ENCODE data around the gene GCSH. TPM values are rescaled to one million over a fixed set of nuclear protein-coding genes. Genes with fewer than 3 reads are reported as not detected.
"Not testable (repeated sequence)": the region's sequence is repeated elsewhere in the genome, so short reads cannot be mapped to it uniquely, and the experiment has no call there.

Gene GCSH
- total and polyA plus RNA-seq, 8 donors = 7.4 to 18.7 (median 12.0) TPM

DNA sequence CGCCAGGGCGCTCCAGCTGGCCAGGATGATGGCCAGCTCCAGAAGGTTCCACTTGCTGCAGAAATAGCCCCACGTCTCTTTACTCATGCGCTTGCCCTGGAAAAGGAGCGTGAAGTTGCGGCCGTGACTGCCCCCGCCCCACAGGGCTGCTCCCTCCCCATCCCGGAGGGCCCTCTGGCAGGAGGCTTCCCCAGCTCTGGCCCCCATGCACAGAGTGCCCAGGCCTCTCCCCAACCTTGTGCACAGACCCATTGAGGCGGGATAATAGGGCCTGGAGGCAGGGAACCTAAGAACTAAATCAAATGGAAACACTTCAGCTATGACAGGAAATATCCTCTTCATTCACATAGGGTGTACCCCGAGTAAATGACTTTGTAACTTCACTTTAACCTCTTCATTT is 21.2 kb upstream of the GCSH start:
- Histone ChIP-seq H3K4me3 (no peak overlapping the region), H3K9me3 (no peaks in the 10 kb centered on the region), H3K36me3 (no peaks in the 10 kb centered on the region), H3K4me1 (no peaks in the 10 kb centered on the region), H3K27ac (no peak overlapping the region), H3K27me3 (no peaks in the 10 kb centered on the region)
- TF ChIP-seq, protein P1, sequence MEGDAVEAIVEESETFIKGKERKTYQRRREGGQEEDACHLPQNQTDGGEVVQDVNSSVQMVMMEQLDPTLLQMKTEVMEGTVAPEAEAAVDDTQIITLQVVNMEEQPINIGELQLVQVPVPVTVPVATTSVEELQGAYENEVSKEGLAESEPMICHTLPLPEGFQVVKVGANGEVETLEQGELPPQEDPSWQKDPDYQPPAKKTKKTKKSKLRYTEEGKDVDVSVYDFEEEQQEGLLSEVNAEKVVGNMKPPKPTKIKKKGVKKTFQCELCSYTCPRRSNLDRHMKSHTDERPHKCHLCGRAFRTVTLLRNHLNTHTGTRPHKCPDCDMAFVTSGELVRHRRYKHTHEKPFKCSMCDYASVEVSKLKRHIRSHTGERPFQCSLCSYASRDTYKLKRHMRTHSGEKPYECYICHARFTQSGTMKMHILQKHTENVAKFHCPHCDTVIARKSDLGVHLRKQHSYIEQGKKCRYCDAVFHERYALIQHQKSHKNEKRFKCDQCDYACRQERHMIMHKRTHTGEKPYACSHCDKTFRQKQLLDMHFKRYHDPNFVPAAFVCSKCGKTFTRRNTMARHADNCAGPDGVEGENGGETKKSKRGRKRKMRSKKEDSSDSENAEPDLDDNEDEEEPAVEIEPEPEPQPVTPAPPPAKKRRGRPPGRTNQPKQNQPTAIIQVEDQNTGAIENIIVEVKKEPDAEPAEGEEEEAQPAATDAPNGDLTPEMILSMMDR (IDR thresholded peaks at IDR 0.05) = no peak
- ATAC-seq = no peak
- no peak for FAIRE-seq
- intact Hi-C loops (cut with DNase I) = no loop called here
- WGBS, 2 donors = 60 to 66% methylated on average over 11 of the region's 11 CpGs
- no peak for DNase-seq

DNA sequence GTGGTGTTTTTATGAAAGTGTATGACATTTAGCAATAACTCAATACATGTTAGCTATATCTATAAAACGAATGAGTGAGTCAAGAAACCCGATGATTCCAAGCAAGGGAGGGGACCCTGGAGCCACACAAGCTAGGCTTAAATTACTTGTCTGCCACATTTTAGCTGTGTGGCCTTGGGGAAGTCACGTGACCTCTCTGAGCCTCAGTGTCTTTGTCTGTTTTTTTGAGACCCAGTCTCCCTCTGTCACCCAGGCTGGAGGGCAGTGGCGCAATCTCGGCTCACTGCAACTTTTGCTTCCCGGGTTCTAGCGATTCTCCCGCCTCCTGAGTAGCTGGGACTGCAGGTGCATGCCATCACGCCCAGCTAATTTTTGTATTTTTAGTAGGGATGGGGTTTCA is 20.1 kb upstream of the GCSH start:
- Histone ChIP-seq H3K27me3 (no peaks in the 10 kb centered on the region), H3K27ac (no peak overlapping the region), H3K9me3 (no peaks in the 10 kb centered on the region), H3K4me1 (no peaks in the 10 kb centered on the region), H3K4me3 (no peak overlapping the region), H3K36me3 (no peaks in the 10 kb centered on the region)
- TF ChIP-seq, protein P1 (IDR thresholded peaks at IDR 0.05) = no peak
- DNase-seq (no peak), FAIRE-seq (no peak), ATAC-seq (no peak)
- intact Hi-C loops (cut with DNase I) = no loop called here
- 68 to 70% methylated on average over 9 of the region's 9 CpGs for WGBS, 2 donors

DNA sequence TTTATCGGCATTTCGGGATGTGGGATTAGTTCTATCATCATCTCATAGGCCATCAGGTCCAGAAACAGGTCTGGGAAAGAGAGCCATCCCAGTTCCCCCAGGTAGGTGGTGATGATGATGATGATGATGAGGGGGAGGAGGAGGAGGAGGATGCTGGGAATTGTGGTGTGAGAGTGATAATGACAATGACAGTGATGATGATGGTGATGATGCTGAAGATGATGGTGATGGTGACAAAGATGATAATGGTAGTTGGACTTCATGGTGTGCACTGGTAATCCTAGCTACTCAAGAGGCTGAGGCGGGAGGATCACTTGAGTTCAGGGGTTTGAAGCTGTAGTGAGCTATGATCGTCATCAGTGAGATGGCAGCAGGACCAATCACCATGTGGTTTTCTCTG is 16.3 kb upstream of the GCSH start:
- no peak overlapping the region for H3K4me3 ChIP-seq
- WGBS, 2 donors = 84 to 91% methylated on average over 4 of the region's 4 CpGs

DNA sequence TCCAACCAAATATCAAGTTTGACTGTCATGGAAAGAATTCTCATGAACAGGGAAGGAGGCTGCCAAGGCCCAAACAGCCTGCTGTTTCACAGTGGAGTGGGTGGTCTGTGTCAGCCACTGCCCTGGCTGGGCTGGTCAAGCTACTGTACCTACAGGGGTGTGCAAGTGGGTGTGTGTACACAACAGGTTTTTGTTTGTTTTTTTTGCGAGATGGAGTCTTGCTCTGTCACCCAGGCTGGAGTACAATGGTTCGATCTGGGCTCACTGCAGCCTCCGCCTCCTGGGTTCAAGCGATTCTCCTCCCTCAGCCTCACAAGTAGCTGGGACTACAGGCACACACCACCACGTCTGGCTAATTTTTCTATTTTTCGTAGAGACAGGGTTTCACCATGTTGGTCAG is 13.1 kb upstream of the GCSH start:
- H3K36me3 ChIP-seq; FAIRE-seq; H3K9me3 ChIP-seq; H3K4me1 ChIP-seq; H3K4me3 ChIP-seq; H3K27ac ChIP-seq; DNase-seq; intact Hi-C loops (cut with DNase I); H3K27me3 ChIP-seq; ATAC-seq: not testable (repeated sequence)
- WGBS, 2 donors = 80 to 86% methylated on average over 6 of the region's 6 CpGs

More for the DNA sequence above, 16.3 kb upstream of the GCSH start:
- Histone ChIP-seq H3K36me3 (no peaks in the 10 kb centered on the region), H3K27me3 (no peaks in the 10 kb centered on the region), H3K4me1 (no peaks in the 10 kb centered on the region), H3K27ac (no peak overlapping the region), H3K9me3 (no peaks in the 10 kb centered on the region)
- DNase-seq = no peak
- TF ChIP-seq, protein P1 (IDR thresholded peaks at IDR 0.05) = no peak
- FAIRE-seq = no peak
- intact Hi-C loops (cut with DNase I) = no loop called here
- no peak for ATAC-seq

DNA sequence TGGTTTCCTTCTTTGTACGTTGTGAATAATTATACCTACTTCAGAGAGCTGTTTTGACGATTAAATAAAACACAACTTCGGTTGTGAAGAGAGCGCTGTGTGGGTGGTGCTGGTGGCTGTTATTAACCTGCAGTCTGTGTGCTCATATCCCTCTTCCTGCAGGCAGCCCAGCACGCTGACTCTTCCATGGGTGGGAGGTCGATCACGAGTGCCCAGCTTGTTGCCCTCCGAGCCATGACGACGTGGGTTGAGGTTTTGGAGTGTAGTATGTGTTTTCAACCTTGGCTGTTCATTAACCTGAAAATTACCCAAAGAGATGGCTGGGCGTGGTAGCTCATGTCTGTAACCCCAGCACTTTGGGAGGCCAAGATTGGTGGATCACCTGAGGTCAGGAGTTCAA is 11.3 kb upstream of the GCSH start:
- no peaks in the 10 kb centered on the region for H3K9me3 ChIP-seq
- no peak overlapping the region for H3K27ac ChIP-seq
- H3K27me3 ChIP-seq = no peaks in the 10 kb centered on the region
- H3K4me1 ChIP-seq = no peaks in the 10 kb centered on the region
- DNase-seq (no peak), FAIRE-seq (no peak), ATAC-seq (no peak)
- intact Hi-C loops (cut with DNase I) = no loop called here
- no peak overlapping the region for H3K4me3 ChIP-seq
- H3K36me3 ChIP-seq = no peaks in the 10 kb centered on the region
- whole genome bisulfite sequencing, 2 donors = 66 to 78% methylated on average over 11 of the region's 11 CpGs
- TF ChIP-seq, protein P1 (IDR thresholded peaks at IDR 0.05) = no peak

Data from pancreas (tissue), 10 donors.